ENCODE data around the gene RASSF6. TPM values are rescaled to one million over a fixed set of nuclear protein-coding genes. Genes with fewer than 3 reads are reported as not detected.
"Not testable (repeated sequence)": the region's sequence is repeated elsewhere in the genome, so short reads cannot be mapped to it uniquely, and the experiment has no call there.

The RASSF6 gene
- total RNA-seq, 1 experiment from 2014 or later, result not detected

DNA sequence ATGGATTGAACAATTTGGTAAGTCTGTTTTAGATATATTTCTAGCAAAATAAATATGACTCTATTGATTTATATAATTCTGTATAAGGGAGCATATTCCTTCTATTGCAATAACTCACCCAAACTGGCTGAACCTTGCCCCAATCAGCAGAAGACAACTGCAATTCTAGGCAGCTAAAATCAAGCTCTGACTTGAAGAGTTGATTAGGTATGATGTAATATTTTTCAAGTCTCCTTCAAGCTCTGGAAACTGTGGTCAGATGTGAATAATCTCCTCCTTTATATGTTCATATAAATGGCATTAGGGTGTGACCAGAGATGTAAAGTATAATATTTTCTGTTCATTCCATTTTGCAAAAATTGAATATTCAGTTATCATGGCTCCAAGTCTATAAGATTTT, 8.2 kb downstream of the RASSF6 start:
- no peak for DNase-seq (ENCODE audit: low read depth)

DNA sequence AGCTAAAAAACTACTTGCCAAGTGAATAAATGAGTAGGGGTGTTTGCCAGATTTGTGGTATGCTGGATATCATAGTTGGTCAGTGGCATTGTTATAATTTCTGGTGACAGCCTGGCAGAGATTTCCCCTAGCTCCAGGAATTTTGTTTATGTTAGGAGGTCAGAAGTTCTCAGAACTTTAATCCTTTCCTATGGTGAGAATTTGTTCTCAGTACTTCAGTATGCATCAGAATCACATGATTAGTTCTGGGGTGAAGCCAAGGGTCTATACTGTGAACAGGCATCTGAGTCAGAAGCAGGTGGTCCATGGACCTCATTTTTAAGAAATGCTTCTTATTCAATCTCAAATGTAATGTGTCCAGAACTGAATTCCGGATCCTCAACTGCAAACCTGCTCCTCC, 10.5 kb downstream of the RASSF6 start:
- DNase-seq (ENCODE audit: low read depth), result peak; percentile 70

DNA sequence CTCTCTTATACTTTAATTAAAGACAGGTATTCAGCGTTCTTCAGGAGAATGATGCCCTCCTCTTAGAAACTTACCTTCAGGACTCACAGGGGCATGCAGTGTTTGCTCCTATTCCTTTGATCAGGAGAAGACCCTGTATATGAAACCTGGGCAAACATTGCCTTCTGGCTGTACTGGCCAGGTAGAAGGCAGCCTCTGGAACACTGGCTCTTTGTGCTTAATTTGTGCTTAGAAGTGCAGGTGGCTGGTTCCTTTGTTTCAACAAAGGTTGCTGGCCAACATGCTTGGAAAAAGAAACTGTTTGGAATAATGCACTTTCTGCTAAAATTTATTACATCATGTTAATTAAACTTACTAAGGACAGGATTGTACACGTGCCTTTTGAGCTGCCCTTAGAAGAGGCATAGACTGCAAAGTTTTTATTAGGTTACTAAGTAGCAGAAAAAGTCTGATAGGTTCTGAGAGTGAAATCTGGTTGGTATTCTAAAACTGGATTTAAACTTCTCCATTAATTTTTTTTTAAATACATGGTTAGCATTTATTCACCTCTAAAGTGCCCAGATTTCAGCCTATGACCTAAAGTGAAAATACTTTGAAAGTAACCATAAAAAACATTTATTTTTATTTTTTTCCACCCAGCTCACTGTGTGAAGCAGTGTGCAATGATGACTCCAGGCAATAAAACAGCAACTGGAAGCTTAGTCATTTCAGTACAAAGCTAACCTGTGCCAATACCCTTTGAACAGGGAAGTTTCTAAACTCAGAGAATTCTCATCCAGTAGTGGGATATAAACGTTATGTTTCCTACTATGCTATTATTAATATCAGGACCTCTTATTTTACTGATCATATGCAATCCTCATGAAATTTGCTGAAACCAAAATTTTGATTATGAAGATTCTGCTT, 11.3 kb downstream of the RASSF6 start:
- DNase-seq (ENCODE audit: low read depth), result peak; percentile 44

DNA sequence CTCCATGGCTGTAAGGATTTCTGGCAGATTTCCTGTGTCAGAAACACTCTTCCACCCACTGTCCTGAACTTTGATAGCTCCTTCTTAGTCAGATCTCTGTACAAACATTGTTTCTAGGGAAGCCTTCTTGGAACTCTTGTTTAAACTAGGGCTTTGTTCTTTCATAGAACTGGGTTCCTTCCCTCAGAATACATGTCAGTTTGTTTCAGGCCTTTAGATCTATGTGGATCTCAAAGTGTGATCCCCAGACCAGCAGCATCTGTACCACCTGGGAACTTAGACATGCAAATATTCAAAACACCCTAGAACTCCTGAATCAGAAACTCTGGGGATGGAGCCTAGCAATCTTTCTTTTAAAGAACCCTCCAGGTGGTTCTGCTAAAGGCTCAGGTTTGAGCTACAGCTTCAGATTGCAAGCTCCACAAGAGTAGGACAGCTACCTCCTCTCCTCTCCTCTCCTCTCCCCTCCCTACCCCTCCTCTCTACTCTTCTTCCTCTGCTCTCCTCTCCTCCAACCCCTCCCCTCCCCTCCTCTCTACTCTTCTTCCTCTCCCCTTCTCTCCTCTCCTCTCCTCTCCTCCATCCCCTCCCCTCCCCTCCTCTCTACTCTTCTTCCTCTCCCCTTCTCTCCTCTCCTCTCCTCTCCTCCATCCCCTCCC, 12.7 kb downstream of the RASSF6 start:
- no peak for DNase-seq (ENCODE audit: low read depth)

DNA sequence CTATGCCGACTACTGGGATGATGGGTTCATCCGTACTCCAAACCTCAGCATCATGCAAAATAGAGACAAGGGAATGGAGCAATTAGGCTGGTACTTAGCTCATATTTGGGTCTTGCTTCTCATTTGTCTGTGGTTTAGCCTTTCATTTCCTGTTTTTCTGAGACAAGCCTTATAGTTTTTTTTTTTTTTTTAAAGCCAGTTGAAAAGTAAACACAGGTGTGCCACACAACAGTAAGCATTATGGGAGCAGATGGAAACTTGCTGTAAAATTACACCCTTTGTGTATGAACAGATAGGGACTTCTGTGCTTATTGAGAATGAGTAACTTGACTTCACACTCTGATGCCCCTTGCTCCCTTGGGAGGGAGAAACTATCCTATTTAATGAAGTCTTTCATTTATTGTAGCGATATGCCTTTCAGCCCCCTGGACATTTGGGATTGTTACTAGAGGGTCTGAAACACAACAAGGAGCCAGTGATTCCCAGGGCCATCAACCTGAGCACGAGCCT, 13.7 kb downstream of the RASSF6 start:
- no peak for DNase-seq (ENCODE audit: low read depth)

DNA sequence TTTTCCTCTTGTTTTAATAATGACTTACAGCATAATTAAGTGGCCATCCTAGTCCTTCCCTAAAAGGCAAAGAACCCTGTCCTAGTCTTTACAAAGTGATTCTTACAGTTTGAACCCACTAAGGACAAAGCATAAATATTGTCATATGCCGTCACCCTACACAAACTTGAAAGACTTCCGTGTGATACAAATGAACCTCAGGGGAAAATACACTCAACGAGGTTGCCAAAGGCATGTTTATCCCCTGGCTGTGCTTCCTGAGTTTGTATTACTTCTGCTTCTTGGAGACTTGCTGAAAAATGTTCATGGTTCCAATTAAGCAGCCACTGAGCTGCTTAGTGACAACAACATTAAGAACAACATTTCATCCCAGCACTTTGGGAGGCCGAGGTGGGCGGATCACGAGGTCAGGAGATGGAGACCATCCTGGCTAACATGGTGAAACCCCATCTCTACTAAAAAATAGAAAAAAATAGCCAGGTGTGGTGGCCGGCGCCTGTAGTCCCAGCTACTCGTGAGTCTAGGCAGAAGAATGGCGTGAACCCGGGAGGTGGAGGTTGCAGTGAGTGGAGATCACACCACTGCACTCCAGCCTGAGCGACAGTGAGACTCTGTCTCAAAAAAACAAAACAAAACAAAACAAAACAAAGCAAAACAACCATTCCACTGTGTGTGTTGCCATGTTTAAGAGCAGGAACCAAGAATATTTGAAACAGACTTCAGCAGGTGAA, 16.2 kb downstream of the RASSF6 start:
- DNase-seq (ENCODE audit: low read depth), result no peak

DNA sequence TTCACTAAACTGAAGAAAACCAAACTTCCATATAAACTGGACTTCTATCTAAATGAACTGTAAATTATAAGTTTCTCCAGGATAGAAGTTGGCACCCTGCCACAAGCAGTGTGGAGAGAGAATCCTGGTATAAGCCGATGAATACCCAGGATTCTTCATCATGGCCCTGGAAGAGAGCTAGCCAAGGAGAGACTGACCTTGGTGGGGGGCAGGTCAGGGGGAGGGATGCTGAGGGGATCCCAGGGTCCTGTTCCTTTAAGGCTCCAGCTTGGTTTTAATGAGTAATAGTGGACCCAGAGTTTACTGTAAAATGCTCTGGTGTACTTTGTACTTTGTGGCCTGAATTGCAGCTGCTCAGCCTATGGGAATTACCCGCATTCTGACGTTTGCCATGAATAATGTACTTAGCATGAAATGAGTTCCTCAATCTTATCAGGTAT, 16.9 kb downstream of the RASSF6 start:
- DNase-seq (ENCODE audit: low read depth), result no peak

DNA sequence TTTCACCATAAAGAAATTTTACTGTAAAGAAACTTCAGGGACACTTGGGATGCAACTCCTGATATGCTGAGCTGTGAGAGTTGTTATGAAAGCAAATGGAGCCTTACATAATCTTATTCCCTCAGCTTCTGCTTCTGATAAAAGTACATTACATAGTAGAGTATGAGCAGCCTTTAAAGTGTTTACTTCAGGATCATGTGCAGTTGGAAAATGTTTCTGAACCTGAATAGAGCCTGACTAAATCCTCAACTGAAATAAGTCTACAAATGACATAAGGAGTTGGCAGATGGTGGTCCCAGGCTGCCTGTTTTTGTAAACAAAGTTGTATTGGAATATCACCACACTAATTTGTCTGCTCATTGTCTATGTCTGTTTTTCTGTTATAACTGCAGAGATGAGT, 19.3 kb downstream of the RASSF6 start:
- no peak for DNase-seq (ENCODE audit: low read depth)

DNA sequence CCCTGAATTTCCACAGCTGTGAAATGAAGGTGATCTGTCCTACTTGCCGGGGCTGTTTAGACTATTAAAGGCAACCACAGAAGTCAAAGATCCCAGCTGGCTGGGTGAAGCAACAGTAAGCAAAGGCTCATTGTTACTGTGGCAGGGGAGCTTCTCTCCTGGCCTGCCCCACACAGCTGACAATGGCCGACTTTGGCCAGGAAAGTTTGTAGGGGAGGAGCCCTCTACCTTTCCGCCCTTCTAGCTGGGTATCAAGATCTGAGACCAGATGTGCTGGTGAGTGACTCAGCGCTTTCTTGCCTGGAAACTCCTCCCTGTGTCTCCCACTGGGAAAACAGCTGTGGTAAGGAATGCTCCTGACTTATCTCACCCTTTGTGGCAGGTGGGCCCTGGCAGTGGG, 21.1 kb downstream of the RASSF6 start:
- DNase-seq (ENCODE audit: low read depth), result peak; percentile 82

DNA sequence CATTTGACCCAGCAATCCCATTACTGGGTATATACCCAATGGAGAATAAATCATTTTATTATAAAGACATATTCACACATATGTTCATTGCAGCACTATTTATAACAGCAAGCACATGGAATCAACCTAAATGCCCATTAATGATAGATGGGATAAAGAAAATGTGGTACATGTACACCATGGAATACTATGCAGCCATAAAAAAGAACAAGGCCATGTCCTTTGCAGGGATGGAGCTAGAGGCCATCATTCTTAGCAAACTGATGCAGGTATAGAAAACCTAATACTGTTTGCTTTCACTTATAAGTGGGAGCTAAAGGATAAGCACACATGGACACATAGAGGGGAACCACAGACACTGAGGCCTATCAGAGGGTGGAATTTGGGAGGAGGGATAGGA, 22.6 kb downstream of the RASSF6 start:
- no peak for DNase-seq (ENCODE audit: low read depth)

DNA sequence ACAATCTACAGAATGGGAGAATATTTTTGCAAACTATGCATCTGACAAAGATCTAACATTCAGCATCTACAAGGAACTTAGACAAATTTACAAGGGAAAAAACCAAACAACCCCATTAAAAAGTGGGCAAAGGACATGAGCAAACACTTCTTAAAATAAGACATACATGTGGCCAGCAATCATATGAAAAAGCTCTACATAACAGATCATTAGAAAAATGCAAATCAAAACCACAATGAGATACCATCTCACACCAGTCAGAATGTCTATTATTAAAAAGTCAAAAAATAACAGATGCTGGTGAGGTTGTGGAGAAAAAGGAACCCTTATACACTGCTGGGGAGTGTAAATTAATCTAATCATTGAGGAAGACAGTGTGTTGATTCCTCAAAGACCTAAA, 23.1 kb downstream of the RASSF6 start:
- DNase-seq (ENCODE audit: low read depth), result not testable (repeated sequence)

DNA sequence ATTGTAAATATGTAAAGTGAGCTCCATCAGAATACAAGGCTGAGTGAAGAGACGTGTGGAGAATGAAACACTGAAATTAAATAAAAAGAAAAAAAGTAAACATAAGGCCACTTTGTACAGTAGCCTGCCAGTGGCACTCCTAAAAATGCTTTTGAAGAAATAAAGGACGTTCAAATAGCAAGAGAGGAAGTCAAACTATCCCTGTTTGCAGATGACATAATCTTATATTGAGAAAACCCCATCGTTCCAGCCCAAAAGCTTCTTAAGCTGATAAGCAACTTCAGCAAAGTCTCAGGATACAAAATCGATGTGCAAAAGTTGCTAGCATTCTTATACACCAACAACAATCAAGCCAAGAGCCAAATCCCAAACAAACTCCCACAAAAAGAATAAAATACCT, 24.2 kb downstream of the RASSF6 start:
- no peak for DNase-seq (ENCODE audit: low read depth)

DNA sequence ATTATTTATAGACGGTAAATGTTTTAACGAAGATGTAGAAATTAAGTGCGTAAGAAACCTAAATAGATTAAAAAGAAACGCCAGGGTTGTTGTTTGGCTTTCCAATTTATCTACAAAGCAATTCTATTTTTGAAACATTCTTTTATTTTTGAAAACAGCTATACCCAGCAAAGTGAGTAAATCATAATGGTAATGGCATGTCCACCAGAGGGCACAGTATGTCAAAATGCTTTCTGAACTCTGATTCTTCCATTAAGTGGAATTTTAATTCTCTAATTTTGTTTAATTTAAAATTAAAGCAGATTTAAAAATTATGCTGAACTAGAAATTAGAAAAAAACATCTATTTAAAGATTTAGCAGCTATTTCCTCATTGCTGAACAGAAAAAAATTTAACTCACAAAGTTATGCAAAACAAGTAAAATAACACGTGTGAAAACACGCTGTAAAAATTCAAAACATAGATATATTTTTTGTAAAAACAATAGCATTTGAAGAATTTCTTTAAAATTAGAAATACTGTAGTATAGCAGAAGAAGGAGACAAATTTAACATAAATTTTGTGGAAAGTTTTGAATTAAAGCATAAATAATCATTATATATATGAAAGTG, 26.5 kb downstream of the RASSF6 start:
- DNase-seq (ENCODE audit: low read depth), result no peak

DNA sequence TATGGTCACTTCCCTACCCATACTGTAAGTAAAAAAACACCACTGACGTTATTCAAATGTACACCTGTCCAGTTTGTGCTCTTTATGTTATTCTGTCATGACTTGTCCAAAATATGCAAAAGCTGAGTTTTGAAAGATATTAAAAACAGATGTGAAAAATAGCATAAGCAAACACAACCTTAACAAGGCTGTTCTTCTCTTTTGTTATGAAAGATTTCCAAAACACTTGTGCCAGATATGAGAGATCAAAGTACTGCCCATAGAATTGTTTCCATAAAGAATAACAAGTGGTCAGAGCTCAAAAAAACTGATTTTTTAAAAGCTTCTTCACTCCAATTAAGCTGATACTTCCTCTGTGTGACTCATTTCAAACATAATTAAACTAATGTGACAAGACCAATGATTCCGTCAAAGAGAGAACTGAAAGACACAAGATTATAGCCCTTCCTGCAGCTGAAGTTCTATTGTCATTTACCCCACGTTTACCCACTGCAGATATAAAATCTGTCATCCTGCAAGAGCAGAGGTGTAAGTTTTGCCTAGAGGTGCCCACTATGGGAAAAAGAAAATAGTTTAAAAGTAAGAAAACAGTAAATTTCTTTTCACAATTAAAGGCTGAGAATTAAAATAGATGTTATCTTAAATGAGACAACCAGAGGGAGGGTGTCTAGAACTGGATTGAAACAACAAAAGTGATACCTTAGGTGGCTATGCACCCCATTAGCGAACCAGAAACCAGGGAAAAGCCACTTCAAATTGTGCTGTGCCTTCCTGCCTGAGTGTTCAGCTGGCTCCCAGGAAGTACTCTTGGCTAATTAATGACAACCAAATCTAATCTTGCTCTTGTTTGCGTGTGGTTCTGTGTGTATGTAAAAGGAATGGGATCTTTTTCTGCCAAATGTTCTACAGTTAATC, 30.1 kb downstream of the RASSF6 start:
- no peak for DNase-seq (ENCODE audit: low read depth)

DNA sequence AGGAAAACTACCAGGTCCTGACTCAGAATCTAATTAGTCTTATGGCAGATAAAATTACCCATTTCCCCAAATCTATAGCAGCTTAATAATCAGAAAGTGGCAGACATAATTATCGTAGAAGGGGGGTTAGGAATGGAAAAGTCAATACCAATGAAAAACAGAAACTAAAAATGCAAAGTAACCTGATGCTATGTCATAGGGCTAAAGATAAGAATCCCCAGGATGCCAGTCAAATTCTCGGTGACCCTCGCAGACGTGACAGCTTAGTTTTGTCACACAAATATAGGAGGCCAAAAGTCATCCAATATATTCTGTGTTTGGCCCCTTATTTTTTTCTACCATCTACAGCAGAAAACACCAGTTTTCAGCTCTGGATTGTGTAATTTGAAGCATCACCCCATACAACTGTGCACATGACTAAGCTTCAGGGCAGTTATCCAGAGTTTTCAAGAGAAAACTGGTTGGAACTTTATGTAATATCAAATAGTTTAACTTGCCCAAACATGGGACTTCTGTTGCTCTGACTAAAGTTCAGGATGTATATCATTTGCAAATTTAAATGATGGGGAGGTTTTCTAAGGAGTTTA, 30.9 kb downstream of the RASSF6 start:
- peak; percentile 35 for DNase-seq (ENCODE audit: low read depth)

DNA sequence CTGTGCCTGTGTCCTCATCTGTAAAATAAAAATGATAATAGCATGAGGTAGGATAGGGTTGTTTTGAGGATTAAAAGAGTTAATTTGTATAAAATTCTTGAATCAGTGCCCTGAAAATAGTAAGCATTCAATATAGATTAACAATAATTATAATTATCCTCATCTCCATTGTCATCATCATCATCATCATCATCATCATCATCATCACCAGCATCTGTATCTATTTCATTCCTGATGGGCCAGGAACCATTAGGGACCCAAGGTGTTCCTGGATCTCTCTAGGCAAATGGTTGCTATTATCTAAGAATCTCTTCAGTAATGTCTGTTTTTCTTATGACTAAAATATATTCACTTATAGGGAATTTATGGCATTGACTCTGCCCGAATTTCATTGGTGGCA, 31.6 kb downstream of the RASSF6 start:
- no peak for DNase-seq (ENCODE audit: low read depth)

DNA sequence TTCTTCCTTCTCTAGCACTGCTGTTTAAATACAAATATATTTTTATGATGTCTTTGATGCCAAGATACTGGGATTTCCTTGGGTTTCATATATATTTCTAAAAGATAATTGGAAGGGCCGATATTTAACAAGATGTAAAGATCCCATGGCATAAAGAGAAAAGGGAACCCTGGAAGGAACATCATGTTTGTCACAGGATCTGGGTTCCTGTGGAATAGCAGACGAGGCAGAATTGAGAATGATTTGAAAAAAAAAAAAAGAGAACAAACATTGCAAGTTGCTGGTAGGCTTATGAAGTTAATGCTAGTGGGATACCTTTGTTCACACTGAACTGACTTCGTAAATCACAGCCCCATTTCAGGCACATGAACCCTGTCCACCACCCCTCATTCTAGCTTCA, 33.6 kb downstream of the RASSF6 start:
- DNase-seq (ENCODE audit: low read depth), result no peak

DNA sequence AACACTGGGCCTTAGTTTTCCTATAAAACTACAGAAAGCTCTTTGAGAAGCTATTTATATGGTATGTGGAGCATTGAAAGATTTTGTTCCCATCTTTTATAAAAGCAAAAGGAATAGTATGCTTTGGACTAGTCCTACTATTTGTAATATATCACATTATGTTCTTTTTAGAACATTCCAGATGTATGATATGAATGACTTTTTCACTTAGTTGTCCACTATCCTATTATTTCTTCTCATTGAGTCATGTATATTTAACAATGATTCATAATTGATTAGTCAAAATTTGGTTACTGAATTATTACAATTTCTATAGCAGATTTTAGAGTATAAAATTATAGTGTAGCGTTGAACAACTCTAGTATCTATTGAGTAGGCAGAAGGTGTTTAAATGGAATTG, 34.2 kb downstream of the RASSF6 start:
- DNase-seq (ENCODE audit: low read depth), result no peak

DNA sequence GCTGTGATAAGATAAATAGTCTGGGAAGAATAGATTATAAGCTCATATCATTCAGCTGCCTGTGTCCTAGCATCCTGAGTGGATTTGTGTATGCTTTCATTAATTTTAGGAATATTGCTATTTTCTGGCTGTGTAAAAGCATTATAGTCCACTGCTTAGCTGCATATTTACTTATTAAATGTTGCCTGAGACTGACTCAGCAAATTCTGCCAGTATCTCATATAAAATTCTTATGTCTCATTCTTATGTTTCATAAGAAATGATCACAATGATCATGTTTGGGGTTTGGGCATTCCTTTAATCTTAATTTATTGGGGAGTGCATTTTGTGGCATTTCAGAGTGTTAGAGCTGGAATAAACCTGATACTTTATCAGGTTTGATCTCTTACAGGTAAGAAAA, 34.9 kb downstream of the RASSF6 start:
- DNase-seq (ENCODE audit: low read depth), result no peak

DNA sequence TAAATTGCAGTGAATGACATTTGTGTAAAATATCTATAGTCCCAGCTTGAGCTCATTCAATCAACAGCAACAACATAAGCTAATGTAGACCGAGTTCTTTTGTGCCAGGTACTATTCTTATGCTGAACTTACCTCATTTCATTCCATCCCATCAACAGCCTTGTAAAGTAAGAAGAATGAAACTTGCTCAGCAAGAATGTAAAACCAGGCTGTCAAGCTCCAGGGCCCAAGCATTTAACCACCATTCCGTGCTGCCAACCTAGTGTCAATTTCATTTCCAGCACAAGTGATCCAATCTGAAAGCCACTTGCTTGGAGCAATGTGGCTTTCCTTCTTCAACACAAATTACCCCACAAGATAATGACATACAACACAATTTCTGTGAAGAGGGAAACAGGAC, 36.6 kb downstream of the RASSF6 start:
- no peak for DNase-seq (ENCODE audit: low read depth)

All from HT1080 (cell line).